OCI-LY7 (cell line): ENCODE measurements around the gene KCTD7. TPM values are rescaled to one million over a fixed set of nuclear protein-coding genes. Genes with fewer than 3 reads are reported as not detected.
A peak's percentile ranks its signal among the peaks of the same experiment; 100 is the strongest.

Experiments used
- BruUV-seq: library from RNA; stranded (reverse); fragments of 400-500 nt; replicated peaks from 2 replicates; lab custom pipeline; 2021; lab: Mats Ljungman, UMichigan
- CTCF ChIA-PET: fragments of 300-600 bp; sonication (Branson Sonifier 250); formaldehyde crosslinking; loops from one replicate; lab custom pipeline; 2022; ENCODE audit warnings: antibody characterized with exemption; ENCODE audit not compliant: unreplicated experiment; lab: Charles Lee
- POLR2A ChIA-PET: fragments of 300-600 bp; sonication (Branson Sonifier 250); formaldehyde crosslinking; loops from one replicate; lab custom pipeline; 2022; ENCODE audit warnings: antibody characterized with exemption; lab: Charles Lee
- DNase-seq: peaks from one replicate; pipeline ENCODE4 v3.0.0-alpha.2; 2015; ENCODE audit warnings: low spot score
- H2AFZ ChIP-seq: fragments of 200-600 bp; sonication (generic), shearing (Covaris generic); 2 replicates; pipeline ENCODE4 v1.6.1; 2014; ENCODE audit warnings: mild to moderate bottlenecking, antibody characterized with exemption, low read length, moderate library complexity
- H3K27ac ChIP-seq: fragments of 200-600 bp; sonication (generic); 2 replicates; pipeline ENCODE4 v1.5.1; 2014; ENCODE audit warnings: mixed run types, low read depth, mild to moderate bottlenecking, moderate library complexity, low read length, inconsistent platforms; ENCODE audit not compliant: poor library complexity, severe bottlenecking
- H3K36me3 ChIP-seq: fragments of 200-600 bp; sonication (generic); 2 replicates; pipeline ENCODE4 v1.6.1; 2014; ENCODE audit warnings: mild to moderate bottlenecking, antibody characterized with exemption, low read length, moderate library complexity, mixed read lengths; ENCODE audit not compliant: insufficient read depth
- H3K4me1 ChIP-seq: fragments of 200-600 bp; sonication (generic); 2 replicates; pipeline ENCODE4 v1.5.1; 2014; ENCODE audit warnings: mild to moderate bottlenecking, low read length; ENCODE audit not compliant: insufficient read depth, poor library complexity, severe bottlenecking
- H3K4me2 ChIP-seq: fragments of 200-600 bp; sonication (generic); 2 replicates; pipeline ENCODE4 v1.6.1; 2014; ENCODE audit warnings: mild to moderate bottlenecking, low read length
- H3K4me3 ChIP-seq: fragments of 200-600 bp; sonication (generic); 2 replicates; pipeline ENCODE4 v1.5.1; 2014; ENCODE audit warnings: mild to moderate bottlenecking, low read depth, low read length; ENCODE audit not compliant: poor library complexity, severe bottlenecking
- H3K79me2 ChIP-seq: fragments of 200-600 bp; sonication (generic); 2 replicates; pipeline ENCODE4 v1.6.1; 2016; ENCODE audit warnings: low read depth, mild to moderate bottlenecking, low read length, moderate library complexity, mixed read lengths; ENCODE audit not compliant: insufficient read depth
- H3K9me2 ChIP-seq: fragments of 200-600 bp; sonication (generic); 2 replicates; pipeline ENCODE4 v1.6.1; 2016; ENCODE audit warnings: mild to moderate bottlenecking, low read length, mixed read lengths; ENCODE audit not compliant: insufficient read depth
- H3K9me3 ChIP-seq: fragments of 200-600 bp; sonication (generic); 2 replicates; pipeline ENCODE4 v1.6.1; 2014; ENCODE audit warnings: mild to moderate bottlenecking, mixed run types, low read length, mixed read lengths
- H4K20me1 ChIP-seq: fragments of 200-600 bp; sonication (generic); 2 replicates; pipeline ENCODE4 v1.6.1; 2014; ENCODE audit warnings: mild to moderate bottlenecking, antibody characterized with exemption, low read length, moderate library complexity, mixed read lengths; ENCODE audit not compliant: insufficient read depth
- CTCF ChIP-seq: fragments of 200-600 bp; sonication (generic); conservative IDR thresholded peaks from 2 replicates; pipeline ENCODE4 v1.5.1; 2014; ENCODE audit warnings: mild to moderate bottlenecking, antibody characterized with exemption, low read length, moderate library complexity, mixed read lengths
- EZH2phosphoT487 ChIP-seq: fragments of 200-600 bp; sonication (generic); IDR thresholded peaks from 2 replicates; pipeline ENCODE4 v1.6.1; 2018; ENCODE audit warnings: low read depth, borderline replicate concordance, mild to moderate bottlenecking, mixed run types, antibody characterized with exemption, low read length, moderate library complexity, mixed read lengths
- intact Hi-C: fragments of 100-400 bp; cut with micrococcal nuclease; formaldehyde crosslinking; loops from one replicate; pipeline ENCODE4 v1.10.0; 2022; ENCODE audit not compliant: unreplicated experiment
- total RNA-seq, 2 experiments: library from RNA; depleted of rRNA in 1 of 2; stranded (reverse); fragments of >200 nt in 1 of 2; shearing (Covaris generic) in 1 of 2; gene quantifications; 2 replicates each; pipeline ENCODE4 v1.2.3, GENCODE V29; 2014 to 2022

The KCTD7 gene
- total RNA-seq, 2 experiments from 2014 or later = 40.5 to 41.8 TPM

GRCh38 chr7:66627881-66628360, 760 bp upstream of the KCTD7 start:
- CTCF ChIA-PET = no interaction called here
- no peak for TF ChIP-seq EZH2phosphoT487
- no peak for TF ChIP-seq CTCF
- BruUV-seq = TSS peak; percentile 99
- H3K9me2 ChIP-seq = no peaks in the 10 kb centered on the region
- H3K4me2 ChIP-seq = peak overlapping the region; percentile 99
- H4K20me1 ChIP-seq = no peaks in the 10 kb centered on the region
- H3K27ac ChIP-seq = peak overlapping the region; percentile 66
- peaks cover 52% of the 10 kb centered on the region for H3K4me1 ChIP-seq
- peak overlapping the region; percentile 78; the same call in 1 of the 2 replicates for H2AFZ ChIP-seq
- H3K36me3 ChIP-seq = peaks cover under 1% of the 10 kb centered on the region; the same call in 1 of the 2 replicates
- intact Hi-C loops = loop anchor here (1.0 to 5.0 kb wide), 4 partner anchors 26 to 109 kb away; no protein-coding TSS in a partner anchor
- POLR2A ChIA-PET = interaction anchor here (0.5 to 2.1 kb wide), 10 partner anchors 10 to 138 kb away, joined by 3 to 8 read pairs (median 4); no protein-coding TSS in a partner anchor
- no peak for DNase-seq
- H3K4me3 ChIP-seq = peak overlapping the region; percentile 74
- no peaks in the 10 kb centered on the region for H3K9me3 ChIP-seq
- peaks cover 29% of the 10 kb centered on the region; the same call in 1 of the 2 replicates for H3K79me2 ChIP-seq

- Histone ChIP-seq H3K9me2 (no peaks in the 10 kb centered on the region), H3K9me3 (no peaks in the 10 kb centered on the region), H4K20me1 (no peaks in the 10 kb centered on the region), H2AFZ (peak overlapping the region; percentile 73), H3K79me2 (peaks cover 40% of the 10 kb centered on the region; the same call in 1 of the 2 replicates), H3K27ac (peak overlapping the region; percentile 64), H3K4me1 (peaks cover 67% of the 10 kb centered on the region), H3K4me3 (peak overlapping the region; percentile 74), H3K4me2 (peak overlapping the region; percentile 97), H3K36me3 (peaks cover 13% of the 10 kb centered on the region)
- CTCF ChIA-PET = interaction anchor here (0.8 kb wide), 1 partner anchor 14 kb away, joined by 4 read pairs; no protein-coding TSS in a partner anchor
- BruUV-seq = no TSS peak
- POLR2A ChIA-PET = interaction anchor here (0.6 to 4.2 kb wide), 5 partner anchors 13 to 419 kb away, joined by 3 to 20 read pairs (median 4); no protein-coding TSS in a partner anchor
- DNase-seq = peak; percentile 53
- TF ChIP-seq EZH2phosphoT487 = no peak
- no peak for TF ChIP-seq CTCF
- intact Hi-C loops = loop anchor here (2.0 to 10.0 kb wide), 4 partner anchors 37 to 365 kb away; partner anchors contain the start of genes SBDS and TYW1
These were observed 761 bp downstream of the KCTD7 start for GRCh38 chr7:66629222-66630062.
